ENCODE data around the gene BST1. TPM values are rescaled to one million over a fixed set of nuclear protein-coding genes. Genes with fewer than 3 reads are reported as not detected.

Gene BST1
- total and polyA plus RNA-seq, 2 of the 8 experiments (the other 6 are each of a cell fraction or from before 2014, with no cell fraction given), result 0.52 to 0.54 TPM

DNA sequence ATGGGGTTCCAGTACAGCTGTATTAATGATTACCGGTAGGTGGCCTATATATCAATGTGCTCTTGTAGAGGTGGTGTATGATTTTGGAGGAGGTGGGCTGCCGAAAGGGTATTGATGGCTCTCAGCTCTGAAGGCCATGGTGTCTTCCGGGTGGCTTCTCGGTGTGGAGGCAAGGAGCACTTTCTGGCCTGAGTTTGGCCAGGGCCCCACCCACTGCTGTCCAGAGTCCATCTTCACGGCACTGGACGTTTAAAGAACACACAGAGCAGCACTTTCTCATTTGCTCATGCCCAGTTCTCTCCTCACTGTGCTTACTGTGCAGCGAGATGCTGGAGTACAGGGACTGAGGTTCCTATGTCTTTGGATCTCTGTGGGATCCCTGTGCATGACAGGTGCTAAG lies 16.1 kb downstream of the BST1 start (continued):
- TF ChIP-seq, protein P1, sequence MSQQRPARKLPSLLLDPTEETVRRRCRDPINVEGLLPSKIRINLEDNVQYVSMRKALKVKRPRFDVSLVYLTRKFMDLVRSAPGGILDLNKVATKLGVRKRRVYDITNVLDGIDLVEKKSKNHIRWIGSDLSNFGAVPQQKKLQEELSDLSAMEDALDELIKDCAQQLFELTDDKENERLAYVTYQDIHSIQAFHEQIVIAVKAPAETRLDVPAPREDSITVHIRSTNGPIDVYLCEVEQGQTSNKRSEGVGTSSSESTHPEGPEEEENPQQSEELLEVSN (IDR thresholded peaks at IDR 0.05), result no peak
- no peak for TF ChIP-seq TCF12 (IDR thresholded peaks at IDR 0.05; ENCODE audit: low read depth, low read length)
- no peak for TF ChIP-seq EP300 (IDR thresholded peaks at IDR 0.05; ENCODE audit: borderline replicate concordance in 1 of 2, low read depth in 2 of 2, low read length in 2 of 2)
- no peak for TF ChIP-seq ASH2L (IDR thresholded peaks at IDR 0.05; ENCODE audit: low read length)
- TF ChIP-seq SIN3A (conservative IDR thresholded peaks at IDR 0.05 in 1 of 2, IDR thresholded peaks at IDR 0.05 in 1 of 2; ENCODE audit: low read depth in 1 of 2, low read length in 2 of 2), result no peak
- no peak for TF ChIP-seq CTBP2 (IDR thresholded peaks at IDR 0.05; ENCODE audit: borderline replicate concordance, insufficient read depth, insufficient read length, low read length)
